DND-41 (cell line): ENCODE results near the gene CPAMD8.

Experiments used
- EZH2 ChIP-seq: IDR thresholded peaks from 3 replicates; pipeline ENCODE4 v1.6.1; 2012; ENCODE audit warnings: borderline replicate concordance, low read depth, mild to moderate bottlenecking, moderate library complexity, low read length, inconsistent platforms; ENCODE audit not compliant: severe bottlenecking
- TF ChIP-seq, protein P1 (sequence below): IDR thresholded peaks from 2 replicates; pipeline ENCODE4 v1.5.1; 2012; ENCODE audit warnings: borderline replicate concordance, low read length, moderate library complexity, mild to moderate bottlenecking; ENCODE audit not compliant: poor library complexity, severe bottlenecking; ENCODE audit errors: extremely low read depth

DNA sequence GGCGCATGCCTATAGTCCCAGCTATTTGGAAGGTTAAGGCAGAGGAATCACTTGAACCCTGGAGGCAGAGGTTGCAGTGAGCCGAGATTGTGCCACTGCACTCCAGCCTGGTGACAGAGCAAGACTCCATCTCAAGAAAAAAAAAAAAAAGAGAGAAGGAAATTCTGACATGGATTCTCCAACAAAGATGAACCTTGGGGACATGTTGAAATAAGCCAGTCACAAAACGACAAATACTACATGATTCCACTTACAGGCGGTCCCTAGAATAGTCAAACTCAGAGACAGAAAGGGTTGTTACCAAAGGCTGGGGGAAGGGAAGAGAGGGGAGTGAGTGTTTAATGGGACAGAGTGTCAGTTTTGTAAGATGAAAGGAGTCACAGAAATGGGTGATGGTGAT, 71.4 kb downstream of the CPAMD8 start:
- TF ChIP-seq, protein P1, sequence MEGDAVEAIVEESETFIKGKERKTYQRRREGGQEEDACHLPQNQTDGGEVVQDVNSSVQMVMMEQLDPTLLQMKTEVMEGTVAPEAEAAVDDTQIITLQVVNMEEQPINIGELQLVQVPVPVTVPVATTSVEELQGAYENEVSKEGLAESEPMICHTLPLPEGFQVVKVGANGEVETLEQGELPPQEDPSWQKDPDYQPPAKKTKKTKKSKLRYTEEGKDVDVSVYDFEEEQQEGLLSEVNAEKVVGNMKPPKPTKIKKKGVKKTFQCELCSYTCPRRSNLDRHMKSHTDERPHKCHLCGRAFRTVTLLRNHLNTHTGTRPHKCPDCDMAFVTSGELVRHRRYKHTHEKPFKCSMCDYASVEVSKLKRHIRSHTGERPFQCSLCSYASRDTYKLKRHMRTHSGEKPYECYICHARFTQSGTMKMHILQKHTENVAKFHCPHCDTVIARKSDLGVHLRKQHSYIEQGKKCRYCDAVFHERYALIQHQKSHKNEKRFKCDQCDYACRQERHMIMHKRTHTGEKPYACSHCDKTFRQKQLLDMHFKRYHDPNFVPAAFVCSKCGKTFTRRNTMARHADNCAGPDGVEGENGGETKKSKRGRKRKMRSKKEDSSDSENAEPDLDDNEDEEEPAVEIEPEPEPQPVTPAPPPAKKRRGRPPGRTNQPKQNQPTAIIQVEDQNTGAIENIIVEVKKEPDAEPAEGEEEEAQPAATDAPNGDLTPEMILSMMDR: no peak
- TF ChIP-seq EZH2: no peak
